OCI-LY1 (cell line): ENCODE data around the gene EYS.

Experiments used
- CTCF ChIP-seq: fragments of 200-600 bp; sonication (generic), shearing (Covaris generic); IDR thresholded peaks from 2 replicates; pipeline ENCODE4 v1.5.1; 2017; ENCODE audit warnings: mild to moderate bottlenecking, antibody characterized with exemption, low read length, moderate library complexity, mixed read lengths
- EZH2 ChIP-seq: fragments of 200-600 bp; sonication (generic), shearing (Covaris generic); IDR thresholded peaks from 2 replicates; pipeline ENCODE4 v1.8.0; 2017; ENCODE audit warnings: borderline replicate concordance, mixed run types, mild to moderate bottlenecking, antibody characterized with exemption, low read length, moderate library complexity, mixed read lengths

DNA sequence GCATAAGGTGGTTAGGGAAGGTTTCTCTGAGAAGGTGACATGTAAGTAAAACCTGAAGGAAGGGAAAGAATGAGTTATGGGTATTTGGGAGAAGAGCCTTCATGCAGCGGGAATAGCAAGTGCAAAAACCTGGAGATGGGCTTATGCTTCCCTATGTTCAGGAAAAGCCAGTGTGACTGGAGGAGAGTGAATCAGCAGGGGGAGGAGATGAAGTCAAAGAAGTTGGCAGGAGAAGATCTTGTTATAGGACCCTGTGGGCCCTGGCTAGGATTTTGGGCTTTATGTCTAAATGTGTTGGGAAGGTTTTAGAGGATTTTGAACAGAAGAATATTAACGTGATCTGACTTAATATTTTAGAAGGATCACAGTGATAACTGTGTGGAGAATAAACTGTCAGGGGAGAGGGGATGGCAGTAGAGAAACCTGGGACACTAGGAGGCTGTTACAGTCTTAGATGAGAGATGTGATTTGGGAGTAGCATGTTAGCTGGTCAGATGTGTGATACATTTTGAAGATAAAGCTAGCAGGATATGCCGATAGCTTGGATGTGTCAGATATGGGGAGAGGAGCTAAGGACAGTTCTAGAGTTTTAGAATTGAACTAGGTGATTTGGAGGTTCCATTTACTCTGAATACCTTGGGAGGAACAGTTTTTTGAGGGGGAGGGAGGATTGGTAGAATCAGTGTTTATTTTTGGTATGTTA, 2030.5 kb downstream of the EYS start:
- TF ChIP-seq CTCF: no peak
- TF ChIP-seq EZH2: no peak
